WERI-Rb-1 (cell line): ENCODE results near the gene JPT2.

ENCODE experiments used
- DNase-seq: peaks from one replicate; pipeline ENCODE4 v3.0.0-alpha.2; 2020
- H3K27ac ChIP-seq: fragments of 250-450 bp; sonication (Bioruptor Pico); 2 replicates; pipeline ENCODE4 v1.5.1; 2020; ENCODE audit warnings: mild to moderate bottlenecking, moderate library complexity
- H3K27me3 ChIP-seq: fragments of 250-450 bp; sonication (Bioruptor Pico); 2 replicates; pipeline ENCODE4 v1.5.1; 2021; ENCODE audit warnings: mild to moderate bottlenecking, low read depth, moderate library complexity; ENCODE audit not compliant: insufficient read depth, severe bottlenecking
- H3K36me3 ChIP-seq: fragments of 250-450 bp; sonication (Bioruptor Pico); 2 replicates; pipeline ENCODE4 v1.5.1; 2020; ENCODE audit warnings: mild to moderate bottlenecking, moderate library complexity
- H3K4me3 ChIP-seq: 2 replicates; pipeline ENCODE4 v1.5.1; 2011; ENCODE audit warnings: low read depth, mild to moderate bottlenecking, control low read depth, low read length
- H3K9me3 ChIP-seq: fragments of 250-450 bp; sonication (Bioruptor Pico); 2 replicates; pipeline ENCODE4 v1.5.1; 2021; ENCODE audit warnings: mild to moderate bottlenecking, moderate library complexity; ENCODE audit not compliant: severe bottlenecking
- TF ChIP-seq, protein P1 (sequence below): IDR thresholded peaks from 2 replicates; pipeline ENCODE4 v1.5.1; 2011; ENCODE audit warnings: low read depth, mild to moderate bottlenecking, control low read depth, inconsistent platforms, low read length

JPT2 gene

DNA sequence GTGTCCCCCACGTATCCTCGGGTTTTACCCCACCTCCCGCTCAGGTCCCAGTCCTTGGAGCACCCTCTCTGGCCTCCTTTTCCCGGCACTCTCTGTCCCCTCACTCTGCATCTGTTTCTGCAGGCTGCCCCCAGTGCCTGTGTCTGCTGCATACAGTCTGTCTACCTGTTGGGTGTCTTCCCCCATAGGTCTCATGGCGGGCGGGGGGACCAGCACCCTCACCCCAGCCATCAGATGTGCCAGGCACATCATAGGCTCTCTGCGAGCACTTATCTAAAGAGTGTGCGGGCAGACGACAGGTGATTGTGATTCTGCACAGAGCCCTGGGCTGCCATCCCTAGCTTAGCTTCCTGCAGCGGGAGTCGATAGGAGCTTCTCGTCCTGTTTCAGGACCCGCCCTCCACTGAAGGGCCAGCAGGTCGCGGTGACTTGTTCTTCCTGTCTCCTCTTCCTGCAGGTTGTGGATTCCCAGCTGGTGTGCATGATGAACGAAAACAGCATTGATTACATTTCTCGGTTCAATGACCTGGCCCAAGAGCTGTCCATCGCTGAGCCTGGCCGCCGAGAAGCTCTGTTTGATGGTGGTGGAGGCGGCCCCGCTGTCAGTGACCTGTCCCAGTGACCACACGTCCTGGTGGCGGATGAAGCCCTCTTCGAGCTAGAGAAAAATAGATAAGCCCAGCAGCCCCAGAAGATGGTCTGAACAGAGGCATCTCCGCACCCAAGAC lies 4.5 kb upstream of the JPT2 start:
- peaks cover 75% of the 10 kb centered on the region for H3K36me3 ChIP-seq
- TF ChIP-seq, protein P1, sequence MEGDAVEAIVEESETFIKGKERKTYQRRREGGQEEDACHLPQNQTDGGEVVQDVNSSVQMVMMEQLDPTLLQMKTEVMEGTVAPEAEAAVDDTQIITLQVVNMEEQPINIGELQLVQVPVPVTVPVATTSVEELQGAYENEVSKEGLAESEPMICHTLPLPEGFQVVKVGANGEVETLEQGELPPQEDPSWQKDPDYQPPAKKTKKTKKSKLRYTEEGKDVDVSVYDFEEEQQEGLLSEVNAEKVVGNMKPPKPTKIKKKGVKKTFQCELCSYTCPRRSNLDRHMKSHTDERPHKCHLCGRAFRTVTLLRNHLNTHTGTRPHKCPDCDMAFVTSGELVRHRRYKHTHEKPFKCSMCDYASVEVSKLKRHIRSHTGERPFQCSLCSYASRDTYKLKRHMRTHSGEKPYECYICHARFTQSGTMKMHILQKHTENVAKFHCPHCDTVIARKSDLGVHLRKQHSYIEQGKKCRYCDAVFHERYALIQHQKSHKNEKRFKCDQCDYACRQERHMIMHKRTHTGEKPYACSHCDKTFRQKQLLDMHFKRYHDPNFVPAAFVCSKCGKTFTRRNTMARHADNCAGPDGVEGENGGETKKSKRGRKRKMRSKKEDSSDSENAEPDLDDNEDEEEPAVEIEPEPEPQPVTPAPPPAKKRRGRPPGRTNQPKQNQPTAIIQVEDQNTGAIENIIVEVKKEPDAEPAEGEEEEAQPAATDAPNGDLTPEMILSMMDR: no peak
- H3K4me3 ChIP-seq: no peak overlapping the region
- H3K9me3 ChIP-seq: no peaks in the 10 kb centered on the region
- no peak for DNase-seq
- H3K27ac ChIP-seq: no peak overlapping the region
- H3K27me3 ChIP-seq: no peaks in the 10 kb centered on the region

DNA sequence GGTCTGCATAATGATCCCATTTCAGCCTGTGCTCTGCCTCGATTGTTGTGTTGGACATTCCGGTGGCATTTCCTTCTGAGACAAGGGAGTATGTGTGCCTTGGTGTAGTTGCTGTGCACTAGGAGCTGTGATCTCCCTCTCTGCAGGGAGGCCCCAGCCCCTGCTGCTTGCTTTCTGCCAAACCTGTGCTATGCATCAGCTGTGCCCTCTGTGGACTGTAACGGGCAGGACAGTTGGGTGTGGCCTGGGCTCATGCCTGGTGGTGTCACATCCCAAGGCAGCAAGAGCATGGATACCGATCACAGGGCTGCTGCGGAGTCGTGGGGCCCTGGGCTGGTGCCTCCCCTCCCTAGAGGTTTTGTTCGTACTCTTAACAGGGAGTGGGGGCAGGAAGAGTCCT lies 3.8 kb upstream of the JPT2 start:
- peaks cover 72% of the 10 kb centered on the region for H3K36me3 ChIP-seq
- no peak for DNase-seq

DNA sequence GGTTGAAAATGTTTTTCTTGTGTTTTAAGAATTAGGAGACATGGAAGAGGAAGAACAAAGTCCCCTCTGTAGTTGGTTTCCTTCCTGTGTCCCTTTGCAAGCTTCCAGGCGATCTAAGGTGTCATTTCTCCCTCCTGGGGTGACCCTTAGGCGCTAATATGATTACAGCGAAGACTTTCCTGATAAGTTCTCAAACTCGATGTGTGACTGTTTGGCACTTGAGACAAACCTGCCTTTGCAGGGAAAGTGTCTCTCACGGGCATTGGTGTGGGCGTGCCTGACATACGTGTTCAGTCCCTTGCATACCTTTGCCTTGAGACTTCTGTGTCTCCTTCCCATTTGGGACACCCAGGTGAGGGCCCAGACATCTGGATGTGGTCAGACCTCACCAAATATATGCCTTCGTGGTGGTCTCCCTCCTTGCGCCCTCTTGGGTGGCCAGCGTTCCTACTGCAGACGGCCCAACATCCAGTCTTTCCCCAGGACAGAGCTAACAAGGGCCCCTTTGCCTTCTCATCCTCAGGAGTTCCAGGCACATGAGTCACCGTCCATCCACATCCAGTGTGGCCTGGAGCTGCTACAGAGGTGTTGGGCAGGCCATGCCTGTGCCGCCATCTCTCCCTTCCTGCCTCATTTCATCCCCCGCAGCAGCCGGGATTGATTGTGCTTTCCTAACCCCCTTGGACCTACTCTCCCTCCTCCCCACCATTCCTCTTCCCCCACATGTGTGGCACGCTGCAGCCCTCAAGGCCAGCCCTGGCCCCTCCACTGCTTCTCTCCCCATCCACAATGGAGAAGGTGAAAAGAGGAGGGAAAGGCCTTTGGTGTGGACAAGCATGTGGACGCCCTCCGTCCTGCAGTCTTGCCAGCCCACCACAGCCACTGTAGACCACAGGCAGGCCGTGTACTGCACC lies 3.1 kb upstream of the JPT2 start:
- Histone ChIP-seq H3K27ac (no peak overlapping the region), H3K36me3 (peaks cover 70% of the 10 kb centered on the region), H3K4me3 (no peak overlapping the region), H3K9me3 (no peaks in the 10 kb centered on the region), H3K27me3 (no peaks in the 10 kb centered on the region)
- TF ChIP-seq, protein P1: no peak
- no peak for DNase-seq

More for the DNA sequence above, 3.8 kb upstream of the JPT2 start:
- H3K27me3 ChIP-seq: no peaks in the 10 kb centered on the region
- no peak overlapping the region for H3K27ac ChIP-seq
- TF ChIP-seq, protein P1: no peak
- no peak overlapping the region for H3K4me3 ChIP-seq
- H3K9me3 ChIP-seq: no peaks in the 10 kb centered on the region

DNA sequence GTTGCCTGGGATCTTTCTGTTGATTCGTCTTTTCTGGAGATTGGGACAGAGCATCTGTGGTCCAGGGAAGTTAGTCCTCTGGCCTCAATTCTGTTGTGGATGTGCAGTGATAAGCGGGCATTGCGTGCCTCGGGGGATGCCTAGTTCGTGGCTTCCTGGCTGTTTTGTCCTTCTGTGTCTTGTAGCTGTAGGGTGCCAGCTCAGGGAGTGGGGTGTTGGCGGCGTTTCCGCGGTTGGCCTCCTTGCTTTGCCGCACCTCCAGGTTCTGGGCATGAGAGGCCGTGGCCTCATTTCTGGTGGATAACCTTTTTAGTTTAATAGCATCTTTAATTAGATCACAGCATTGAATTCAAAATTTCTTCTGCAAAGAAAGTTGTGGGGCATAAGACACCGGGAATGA lies 1.4 kb upstream of the JPT2 start:
- peaks cover 73% of the 10 kb centered on the region for H3K36me3 ChIP-seq
- no peak for DNase-seq
- H3K4me3 ChIP-seq: no peak overlapping the region
- no peaks in the 10 kb centered on the region for H3K27me3 ChIP-seq
- H3K27ac ChIP-seq: no peak overlapping the region
- TF ChIP-seq, protein P1: no peak
- H3K9me3 ChIP-seq: no peaks in the 10 kb centered on the region

DNA sequence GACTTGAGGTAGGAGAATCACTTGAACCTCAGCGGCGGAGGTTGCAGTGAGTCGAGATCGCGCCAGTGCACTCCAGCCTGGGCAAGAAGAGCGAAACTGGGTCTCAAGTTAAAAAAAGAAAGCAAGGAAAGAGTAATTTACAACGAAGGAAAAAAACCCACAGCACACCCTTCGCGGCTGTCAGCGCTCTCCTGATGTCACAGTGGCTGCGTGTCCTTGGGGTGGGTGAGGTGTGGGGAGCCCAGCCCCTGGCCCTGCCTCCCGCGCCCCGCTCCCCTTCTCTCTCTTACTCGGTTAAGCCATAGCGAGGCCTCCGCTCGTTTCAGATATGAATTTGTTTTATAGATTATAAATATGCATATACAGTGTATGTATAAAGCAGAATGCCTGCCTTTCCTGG lies 740 bp upstream of the JPT2 start:
- H3K4me3 ChIP-seq: peak overlapping the region; percentile 41
- H3K9me3 ChIP-seq: no peaks in the 10 kb centered on the region
- H3K27me3 ChIP-seq: no peaks in the 10 kb centered on the region
- DNase-seq: no peak
- peak overlapping the region; percentile 43 for H3K27ac ChIP-seq
- peaks cover 66% of the 10 kb centered on the region for H3K36me3 ChIP-seq
- TF ChIP-seq, protein P1: no peak
